ENCODE results near the gene PIRT.

The PIRT gene

DNA sequence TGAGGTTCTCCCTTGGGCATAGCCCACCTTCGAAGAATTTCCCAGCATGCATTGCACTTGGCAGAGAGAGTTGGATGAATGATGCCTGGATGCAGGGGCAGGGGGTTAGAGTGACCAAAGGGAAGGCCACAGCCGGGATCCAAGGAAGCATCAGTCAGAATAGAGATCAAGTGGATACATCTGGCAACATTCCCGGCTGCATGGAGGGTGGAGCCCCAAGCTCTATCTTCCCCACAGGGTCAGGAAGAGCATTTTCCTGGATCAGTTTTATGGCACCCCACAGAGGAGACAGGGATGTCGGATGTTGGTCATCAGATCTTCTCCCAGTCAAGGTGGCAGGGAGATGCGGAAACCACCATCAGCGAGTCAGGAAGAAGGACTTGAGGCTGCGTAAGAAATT lies 13.0 kb downstream of the PIRT start:
- Histone ChIP-seq H2BK120ac (ENCODE audit: low read depth, low read length) (no peak overlapping the region), H3K4me1 (ENCODE audit: control insufficient read depth, insufficient read depth, low read depth, low read length) (no peaks in the 10 kb centered on the region), H3K36me3 (ENCODE audit: control insufficient read depth in 1 of 2, insufficient read depth in 2 of 2, low read depth in 1 of 2, low read length in 2 of 2) (no peaks in the 10 kb centered on the region), H2AK5ac (ENCODE audit: low read length, severe bottlenecking) (no peak overlapping the region), H3K18ac (ENCODE audit: low read depth in 1 of 2, low read length in 2 of 2) (no peak overlapping the region), H3K9me3 (ENCODE audit: control insufficient read depth, low read length) (no peaks in the 10 kb centered on the region), H2AFZ (ENCODE audit: low read depth, low read length) (no peak overlapping the region), H3K27me3 (ENCODE audit: control insufficient read depth in 1 of 2, insufficient read depth in 1 of 2, low read length in 2 of 2) (peaks cover 0 to 16% of the 10 kb centered on the region in 2 experiments), H3K4ac (ENCODE audit: low read depth in 1 of 2, low read length in 2 of 2) (no peak overlapping the region), H3K9ac (ENCODE audit: low read length) (no peak overlapping the region), H3K23ac (ENCODE audit: low read length in 2 of 2) (no peak overlapping the region), H3K4me3 (ENCODE audit: insufficient read depth in 1 of 2, low read depth in 1 of 2, low read length in 2 of 2) (no peak overlapping the region), H2BK15ac (ENCODE audit: low read depth, poor library complexity, severe bottlenecking) (no peak overlapping the region), H2BK12ac (ENCODE audit: low read length in 2 of 2) (no peak overlapping the region), H2BK5ac (ENCODE audit: low read depth, low read length, poor library complexity, severe bottlenecking) (no peak overlapping the region), H3K27ac (ENCODE audit: low read length, poor library complexity, severe bottlenecking) (no peak overlapping the region), H3K79me1 (replicated peaks; ENCODE audit: low read length, poor library complexity, severe bottlenecking) (no peaks in the 10 kb centered on the region), H4K8ac (ENCODE audit: low read length) (no peak overlapping the region), H4K91ac (ENCODE audit: low read length) (no peak overlapping the region), H3K14ac (ENCODE audit: low read length in 2 of 2) (no peak overlapping the region), H3K4me2 (ENCODE audit: low read length, poor library complexity, severe bottlenecking) (no peak overlapping the region)
- 87% methylated on average over 7 of the region's 7 CpGs for WGBS
- no peak for DNase-seq

DNA sequence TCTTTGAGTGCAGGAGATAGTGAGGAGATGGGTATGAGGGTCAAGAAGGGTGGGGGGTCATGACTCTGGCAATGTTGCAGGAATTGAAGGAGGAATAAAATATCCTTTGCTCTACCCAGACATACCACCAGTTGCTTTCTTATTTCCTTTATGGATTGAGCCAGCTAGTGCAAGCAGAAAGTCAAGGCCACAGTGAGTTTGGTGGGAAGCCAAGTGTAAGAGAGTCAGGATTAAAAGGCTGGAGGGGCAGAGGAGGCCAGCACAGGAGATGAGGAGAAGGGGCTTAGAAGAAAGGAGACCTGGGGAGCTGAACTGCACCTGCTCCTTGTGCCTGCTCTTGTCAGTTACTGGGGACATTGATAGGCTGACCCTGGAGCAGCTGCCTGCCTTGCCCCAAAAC lies 16.1 kb downstream of the PIRT start:
- Histone ChIP-seq H2BK5ac (ENCODE audit: low read depth, low read length, poor library complexity, severe bottlenecking) (no peak overlapping the region), H3K36me3 (ENCODE audit: control insufficient read depth in 1 of 2, insufficient read depth in 2 of 2, low read depth in 1 of 2, low read length in 2 of 2) (no peaks in the 10 kb centered on the region), H3K4me1 (ENCODE audit: control insufficient read depth, insufficient read depth, low read depth, low read length) (no peaks in the 10 kb centered on the region), H3K23ac (ENCODE audit: low read length in 2 of 2) (no peak overlapping the region), H3K27me3 (ENCODE audit: control insufficient read depth in 1 of 2, insufficient read depth in 1 of 2, low read length in 2 of 2) (peaks cover 0 to 10% of the 10 kb centered on the region in 2 experiments), H2BK12ac (ENCODE audit: low read length in 2 of 2) (no peak overlapping the region), H3K9ac (ENCODE audit: low read length) (no peak overlapping the region), H3K4ac (ENCODE audit: low read depth in 1 of 2, low read length in 2 of 2) (no peak overlapping the region), H2AFZ (ENCODE audit: low read depth, low read length) (no peak overlapping the region), H4K91ac (ENCODE audit: low read length) (no peak overlapping the region), H3K18ac (ENCODE audit: low read depth in 1 of 2, low read length in 2 of 2) (no peak overlapping the region), H2BK120ac (ENCODE audit: low read depth, low read length) (no peak overlapping the region), H3K4me3 (ENCODE audit: insufficient read depth in 1 of 2, low read depth in 1 of 2, low read length in 2 of 2) (no peak overlapping the region), H3K14ac (ENCODE audit: low read length in 2 of 2) (no peak overlapping the region), H4K8ac (ENCODE audit: low read length) (no peak overlapping the region), H3K27ac (ENCODE audit: low read length, poor library complexity, severe bottlenecking) (no peak overlapping the region), H2AK5ac (ENCODE audit: low read length, severe bottlenecking) (no peak overlapping the region), H3K9me3 (ENCODE audit: control insufficient read depth, low read length) (no peaks in the 10 kb centered on the region), H3K4me2 (ENCODE audit: low read length, poor library complexity, severe bottlenecking) (no peak overlapping the region), H2BK15ac (ENCODE audit: low read depth, poor library complexity, severe bottlenecking) (no peak overlapping the region), H3K79me1 (replicated peaks; ENCODE audit: low read length, poor library complexity, severe bottlenecking) (no peaks in the 10 kb centered on the region)
- no peak for DNase-seq

DNA sequence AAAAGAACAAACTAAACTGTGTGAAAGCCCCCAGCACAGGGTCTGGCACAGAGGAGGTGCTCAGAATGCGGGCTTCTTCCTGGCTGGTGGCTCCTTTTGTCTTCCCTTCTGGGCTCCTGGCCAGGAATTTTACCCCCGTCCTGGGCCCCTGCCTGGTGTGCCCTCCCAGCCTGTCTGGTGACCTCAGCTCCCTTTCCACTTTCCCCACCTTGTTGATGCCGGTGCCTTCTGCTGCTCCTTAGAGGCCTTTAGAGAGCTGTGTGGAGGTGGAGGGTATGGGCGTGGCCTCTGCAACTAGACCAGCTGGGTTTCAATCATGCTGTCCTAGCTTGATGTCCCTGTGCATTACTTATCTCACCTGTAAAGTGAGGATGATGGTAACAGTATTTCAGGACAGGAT lies 16.8 kb downstream of the PIRT start:
- WGBS, result 43% methylated on average over 3 of the region's 4 CpGs
- no peak overlapping the region for H2AK5ac ChIP-seq (ENCODE audit: low read length, severe bottlenecking)
- H2BK15ac ChIP-seq (ENCODE audit: low read depth, poor library complexity, severe bottlenecking), result no peak overlapping the region
- H3K14ac ChIP-seq (ENCODE audit: low read length in 2 of 2), result no peak overlapping the region
- peaks cover 0 to 10% of the 10 kb centered on the region in 2 experiments for H3K27me3 ChIP-seq (ENCODE audit: control insufficient read depth in 1 of 2, insufficient read depth in 1 of 2, low read length in 2 of 2)
- no peak overlapping the region for H2BK5ac ChIP-seq (ENCODE audit: low read depth, low read length, poor library complexity, severe bottlenecking)
- no peak overlapping the region for H3K23ac ChIP-seq (ENCODE audit: low read length in 2 of 2)
- H4K91ac ChIP-seq (ENCODE audit: low read length), result no peak overlapping the region
- no peaks in the 10 kb centered on the region for H3K79me1 ChIP-seq (replicated peaks; ENCODE audit: low read length, poor library complexity, severe bottlenecking)
- no peak overlapping the region for H4K8ac ChIP-seq (ENCODE audit: low read length)
- DNase-seq, result no peak
- no peak overlapping the region for H2AFZ ChIP-seq (ENCODE audit: low read depth, low read length)
- no peaks in the 10 kb centered on the region for H3K36me3 ChIP-seq (ENCODE audit: control insufficient read depth in 1 of 2, insufficient read depth in 2 of 2, low read depth in 1 of 2, low read length in 2 of 2)
- no peaks in the 10 kb centered on the region for H3K4me1 ChIP-seq (ENCODE audit: control insufficient read depth, insufficient read depth, low read depth, low read length)
- no peak overlapping the region for H3K27ac ChIP-seq (ENCODE audit: low read length, poor library complexity, severe bottlenecking)
- no peak overlapping the region for H3K4ac ChIP-seq (ENCODE audit: low read depth in 1 of 2, low read length in 2 of 2)
- H3K18ac ChIP-seq (ENCODE audit: low read depth in 1 of 2, low read length in 2 of 2), result no peak overlapping the region
- H2BK120ac ChIP-seq (ENCODE audit: low read depth, low read length), result no peak overlapping the region
- no peaks in the 10 kb centered on the region for H3K9me3 ChIP-seq (ENCODE audit: control insufficient read depth, low read length)
- no peak overlapping the region for H3K4me2 ChIP-seq (ENCODE audit: low read length, poor library complexity, severe bottlenecking)
- no peak overlapping the region for H3K9ac ChIP-seq (ENCODE audit: low read length)
- H2BK12ac ChIP-seq (ENCODE audit: low read length in 2 of 2), result no peak overlapping the region
- H3K4me3 ChIP-seq (ENCODE audit: insufficient read depth in 1 of 2, low read depth in 1 of 2, low read length in 2 of 2), result no peak overlapping the region

GRCh38 chr17:10815319-10815718 lies 22.6 kb downstream of the PIRT start:
- Histone ChIP-seq H2AK5ac (ENCODE audit: low read length, severe bottlenecking) (no peak overlapping the region), H4K91ac (ENCODE audit: low read length) (no peak overlapping the region), H3K4me1 (ENCODE audit: control insufficient read depth, insufficient read depth, low read depth, low read length) (no peaks in the 10 kb centered on the region), H3K9ac (ENCODE audit: low read length) (no peak overlapping the region), H3K4me3 (ENCODE audit: insufficient read depth in 1 of 2, low read depth in 1 of 2, low read length in 2 of 2) (no peak overlapping the region), H3K9me3 (ENCODE audit: control insufficient read depth, low read length) (no peaks in the 10 kb centered on the region), H2BK12ac (ENCODE audit: low read length in 2 of 2) (no peak overlapping the region), H3K14ac (ENCODE audit: low read length in 2 of 2) (no peak overlapping the region), H3K4me2 (ENCODE audit: low read length, poor library complexity, severe bottlenecking) (no peak overlapping the region), H3K27me3 (ENCODE audit: control insufficient read depth in 1 of 2, insufficient read depth in 1 of 2, low read length in 2 of 2) (peaks cover 0 to 3% of the 10 kb centered on the region in 2 experiments), H3K4ac (ENCODE audit: low read depth in 1 of 2, low read length in 2 of 2) (no peak overlapping the region), H4K8ac (ENCODE audit: low read length) (no peak overlapping the region), H2BK5ac (ENCODE audit: low read depth, low read length, poor library complexity, severe bottlenecking) (no peak overlapping the region), H3K36me3 (ENCODE audit: control insufficient read depth in 1 of 2, insufficient read depth in 2 of 2, low read depth in 1 of 2, low read length in 2 of 2) (no peaks in the 10 kb centered on the region), H3K27ac (ENCODE audit: low read length, poor library complexity, severe bottlenecking) (no peak overlapping the region), H3K18ac (ENCODE audit: low read depth in 1 of 2, low read length in 2 of 2) (no peak overlapping the region), H2BK15ac (ENCODE audit: low read depth, poor library complexity, severe bottlenecking) (no peak overlapping the region), H3K23ac (ENCODE audit: low read length in 2 of 2) (no peak overlapping the region), H2BK120ac (ENCODE audit: low read depth, low read length) (no peak overlapping the region), H3K79me1 (replicated peaks; ENCODE audit: low read length, poor library complexity, severe bottlenecking) (no peaks in the 10 kb centered on the region), H2AFZ (ENCODE audit: low read depth, low read length) (no peak overlapping the region)
- WGBS, result 62% methylated on average over 5 of the region's 5 CpGs
- no peak for DNase-seq
